ENCODE measurements around the gene OR6J1.

The OR6J1 gene

GRCh38 chr14:22600027-22600426 lies 44.1 kb downstream of the OR6J1 start:
- Histone ChIP-seq H2BK120ac (ENCODE audit: low read depth, low read length) (no peak overlapping the region), H4K91ac (ENCODE audit: low read length) (no peak overlapping the region), H3K27ac (ENCODE audit: low read length, poor library complexity, severe bottlenecking) (no peak overlapping the region), H3K9ac (ENCODE audit: low read length) (peak overlapping the region; percentile 97), H3K4ac (ENCODE audit: low read depth in 1 of 2, low read length in 2 of 2) (no peak overlapping the region), H3K4me3 (ENCODE audit: insufficient read depth in 1 of 2, low read depth in 1 of 2, low read length in 2 of 2) (peak overlapping the region in 1 of 2 experiments; percentile 100), H3K23ac (ENCODE audit: low read length in 2 of 2) (no peak overlapping the region), H2AK5ac (ENCODE audit: low read length, severe bottlenecking) (no peak overlapping the region), H2AFZ (ENCODE audit: low read depth, low read length) (no peak overlapping the region), H3K27me3 (ENCODE audit: control insufficient read depth in 1 of 2, insufficient read depth in 1 of 2, low read length in 2 of 2) (no peaks in the 10 kb centered on the region), H3K18ac (ENCODE audit: low read depth in 1 of 2, low read length in 2 of 2) (no peak overlapping the region), H3K79me1 (replicated peaks; ENCODE audit: low read length, poor library complexity, severe bottlenecking) (peaks cover 25% of the 10 kb centered on the region), H2BK5ac (ENCODE audit: low read depth, low read length, poor library complexity, severe bottlenecking) (no peak overlapping the region), H3K36me3 (ENCODE audit: control insufficient read depth in 1 of 2, insufficient read depth in 2 of 2, low read depth in 1 of 2, low read length in 2 of 2) (peaks cover 28 to 43% of the 10 kb centered on the region in 2 experiments), H3K4me1 (ENCODE audit: control insufficient read depth, insufficient read depth, low read depth, low read length) (peaks cover 7% of the 10 kb centered on the region), H3K9me3 (ENCODE audit: control insufficient read depth, low read length) (no peaks in the 10 kb centered on the region), H3K14ac (ENCODE audit: low read length in 2 of 2) (no peak overlapping the region), H3K4me2 (ENCODE audit: low read length, poor library complexity, severe bottlenecking) (no peak overlapping the region), H2BK12ac (ENCODE audit: low read length in 2 of 2) (no peak overlapping the region), H2BK15ac (ENCODE audit: low read depth, poor library complexity, severe bottlenecking) (no peak overlapping the region), H4K8ac (ENCODE audit: low read length) (no peak overlapping the region)
- no peak for DNase-seq

GRCh38 chr14:22599349-22599748 lies 44.8 kb downstream of the OR6J1 start:
- Histone ChIP-seq H2BK12ac (ENCODE audit: low read length in 2 of 2) (peak overlapping the region in 1 of 2 experiments; percentile 1), H3K79me1 (replicated peaks; ENCODE audit: low read length, poor library complexity, severe bottlenecking) (peaks cover 23% of the 10 kb centered on the region), H2AFZ (ENCODE audit: low read depth, low read length) (no peak overlapping the region), H4K8ac (ENCODE audit: low read length) (no peak overlapping the region), H3K36me3 (ENCODE audit: control insufficient read depth in 1 of 2, insufficient read depth in 2 of 2, low read depth in 1 of 2, low read length in 2 of 2) (peaks cover 22 to 36% of the 10 kb centered on the region in 2 experiments), H3K4me3 (ENCODE audit: insufficient read depth in 1 of 2, low read depth in 1 of 2, low read length in 2 of 2) (peak overlapping the region in 1 of 2 experiments; percentile 100), H3K27ac (ENCODE audit: low read length, poor library complexity, severe bottlenecking) (peak overlapping the region; percentile 52), H4K91ac (ENCODE audit: low read length) (no peak overlapping the region), H2BK120ac (ENCODE audit: low read depth, low read length) (no peak overlapping the region), H3K18ac (ENCODE audit: low read depth in 1 of 2, low read length in 2 of 2) (peak overlapping the region; percentile 38 to 48), H3K4me1 (ENCODE audit: control insufficient read depth, insufficient read depth, low read depth, low read length) (peaks cover 7% of the 10 kb centered on the region), H3K23ac (ENCODE audit: low read length in 2 of 2) (no peak overlapping the region), H3K4me2 (ENCODE audit: low read length, poor library complexity, severe bottlenecking) (peak overlapping the region; percentile 58), H3K14ac (ENCODE audit: low read length in 2 of 2) (no peak overlapping the region), H3K4ac (ENCODE audit: low read depth in 1 of 2, low read length in 2 of 2) (no peak overlapping the region), H2BK15ac (ENCODE audit: low read depth, poor library complexity, severe bottlenecking) (no peak overlapping the region), H2AK5ac (ENCODE audit: low read length, severe bottlenecking) (peak overlapping the region; percentile 70), H3K27me3 (ENCODE audit: control insufficient read depth in 1 of 2, insufficient read depth in 1 of 2, low read length in 2 of 2) (no peaks in the 10 kb centered on the region), H3K9ac (ENCODE audit: low read length) (peak overlapping the region; percentile 97), H2BK5ac (ENCODE audit: low read depth, low read length, poor library complexity, severe bottlenecking) (no peak overlapping the region), H3K9me3 (ENCODE audit: control insufficient read depth, low read length) (no peaks in the 10 kb centered on the region)
- WGBS = 100% methylated on average over 3 of the region's 3 CpGs
- DNase-seq = no peak

GRCh38 chr14:22598896-22599244 lies 45.3 kb downstream of the OR6J1 start:
- Histone ChIP-seq H3K27me3 (ENCODE audit: control insufficient read depth in 1 of 2, insufficient read depth in 1 of 2, low read length in 2 of 2) (peaks cover 0 to 3% of the 10 kb centered on the region in 2 experiments), H3K23ac (ENCODE audit: low read length in 2 of 2) (no peak overlapping the region), H4K8ac (ENCODE audit: low read length) (no peak overlapping the region), H3K4me2 (ENCODE audit: low read length, poor library complexity, severe bottlenecking) (peak overlapping the region; percentile 58), H3K4me3 (ENCODE audit: insufficient read depth in 1 of 2, low read depth in 1 of 2, low read length in 2 of 2) (peak overlapping the region; percentile 75 to 100), H2BK15ac (ENCODE audit: low read depth, poor library complexity, severe bottlenecking) (no peak overlapping the region), H3K36me3 (ENCODE audit: control insufficient read depth in 1 of 2, insufficient read depth in 2 of 2, low read depth in 1 of 2, low read length in 2 of 2) (peaks cover 21 to 33% of the 10 kb centered on the region in 2 experiments), H3K79me1 (replicated peaks; ENCODE audit: low read length, poor library complexity, severe bottlenecking) (peaks cover 23% of the 10 kb centered on the region), H2BK12ac (ENCODE audit: low read length in 2 of 2) (no peak overlapping the region), H2BK120ac (ENCODE audit: low read depth, low read length) (no peak overlapping the region), H2AK5ac (ENCODE audit: low read length, severe bottlenecking) (no peak overlapping the region), H3K9ac (ENCODE audit: low read length) (peak overlapping the region; percentile 97), H3K18ac (ENCODE audit: low read depth in 1 of 2, low read length in 2 of 2) (peak overlapping the region in 1 of 2 experiments; percentile 50), H3K27ac (ENCODE audit: low read length, poor library complexity, severe bottlenecking) (peak overlapping the region; percentile 52), H3K4ac (ENCODE audit: low read depth in 1 of 2, low read length in 2 of 2) (no peak overlapping the region), H3K14ac (ENCODE audit: low read length in 2 of 2) (no peak overlapping the region), H4K91ac (ENCODE audit: low read length) (no peak overlapping the region), H3K9me3 (ENCODE audit: control insufficient read depth, low read length) (no peaks in the 10 kb centered on the region), H3K4me1 (ENCODE audit: control insufficient read depth, insufficient read depth, low read depth, low read length) (peaks cover 7% of the 10 kb centered on the region), H2AFZ (ENCODE audit: low read depth, low read length) (no peak overlapping the region), H2BK5ac (ENCODE audit: low read depth, low read length, poor library complexity, severe bottlenecking) (no peak overlapping the region)
- 6% methylated on average over 4 of the region's 5 CpGs for WGBS
- DNase-seq = peak; percentile 78

GRCh38 chr14:22598099-22598895 lies 45.9 kb downstream of the OR6J1 start, which contains the start of gene ABHD4:
Gene ABHD4 (plus strand): TSS chr14:22598300. CDS start chr14:22598307, 7 bp downstream.
- WGBS = under 1% methylated on average over 44 of the region's 49 CpGs
- H4K91ac ChIP-seq (ENCODE audit: low read length) = peak within 1 kb of the TSS; percentile 28
- H3K36me3 ChIP-seq (ENCODE audit: control insufficient read depth in 1 of 2, insufficient read depth in 2 of 2, low read depth in 1 of 2, low read length in 2 of 2) = peaks cover 15 to 27% of the 10 kb centered on the region in 2 experiments

More at GRCh38 chr14:22598099-22598895, 45.9 kb downstream of the OR6J1 start, which contains the start of gene ABHD4:
- Histone ChIP-seq H2AFZ (ENCODE audit: low read depth, low read length) (peak within 1 kb of the TSS; percentile 75), H2BK120ac (ENCODE audit: low read depth, low read length) (peak within 1 kb of the TSS; percentile 93), H3K4me1 (ENCODE audit: control insufficient read depth, insufficient read depth, low read depth, low read length) (peaks cover 5% of the 10 kb centered on the region), H3K4me3 (ENCODE audit: insufficient read depth in 1 of 2, low read depth in 1 of 2, low read length in 2 of 2) (peak within 1 kb of the TSS; percentile 75 to 100), H3K27me3 (ENCODE audit: control insufficient read depth in 1 of 2, insufficient read depth in 1 of 2, low read length in 2 of 2) (peaks cover 0 to 6% of the 10 kb centered on the region in 2 experiments), H3K4me2 (ENCODE audit: low read length, poor library complexity, severe bottlenecking) (peak within 1 kb of the TSS; percentile 58), H3K9ac (ENCODE audit: low read length) (peak within 1 kb of the TSS; percentile 97), H2BK5ac (ENCODE audit: low read depth, low read length, poor library complexity, severe bottlenecking) (no peak within 1 kb of the TSS), H3K14ac (ENCODE audit: low read length in 2 of 2) (peak within 1 kb of the TSS in 1 of 2 experiments; percentile 22), H3K4ac (ENCODE audit: low read depth in 1 of 2, low read length in 2 of 2) (peak within 1 kb of the TSS; percentile 15 to 60), H3K18ac (ENCODE audit: low read depth in 1 of 2, low read length in 2 of 2) (peak within 1 kb of the TSS; percentile 50 to 69), H3K27ac (ENCODE audit: low read length, poor library complexity, severe bottlenecking) (peak within 1 kb of the TSS; percentile 52), H4K8ac (ENCODE audit: low read length) (peak within 1 kb of the TSS; percentile 43), H2BK15ac (ENCODE audit: low read depth, poor library complexity, severe bottlenecking) (peak within 1 kb of the TSS; percentile 55), H3K23ac (ENCODE audit: low read length in 2 of 2) (no peak within 1 kb of the TSS), H3K79me1 (replicated peaks; ENCODE audit: low read length, poor library complexity, severe bottlenecking) (peaks cover 23% of the 10 kb centered on the region), H2BK12ac (ENCODE audit: low read length in 2 of 2) (peak within 1 kb of the TSS in 1 of 2 experiments; percentile 29), H3K9me3 (ENCODE audit: control insufficient read depth, low read length) (no peaks in the 10 kb centered on the region), H2AK5ac (ENCODE audit: low read length, severe bottlenecking) (no peak within 1 kb of the TSS)
- peak; percentile 75 for DNase-seq
